KOPT-K1 (cell line): ENCODE data around the gene ROS1.
"Not testable (repeated sequence)": the region's sequence is repeated elsewhere in the genome, so short reads cannot be mapped to it uniquely, and the experiment has no call there.

Experiments
- H3K27ac ChIP-seq: fragments of 200-600 bp; sonication (generic); 2 replicates; pipeline ENCODE4 v1.5.1; 2016; ENCODE audit warnings: antibody characterized with exemption, mild to moderate bottlenecking, low read depth, low read length; ENCODE audit not compliant: poor library complexity, severe bottlenecking
- H3K36me3 ChIP-seq: fragments of 200-600 bp; sonication (generic); 2 replicates; pipeline ENCODE4 v1.5.1; 2017; ENCODE audit warnings: antibody characterized with exemption, mild to moderate bottlenecking, low read length, moderate library complexity; ENCODE audit not compliant: insufficient read depth
- H3K9me3 ChIP-seq: fragments of 200-600 bp; sonication (generic); 2 replicates; pipeline ENCODE4 v1.5.1; 2017; ENCODE audit warnings: antibody characterized with exemption, low read length, mild to moderate bottlenecking; ENCODE audit not compliant: insufficient read depth, poor library complexity, severe bottlenecking

ROS1 gene

DNA sequence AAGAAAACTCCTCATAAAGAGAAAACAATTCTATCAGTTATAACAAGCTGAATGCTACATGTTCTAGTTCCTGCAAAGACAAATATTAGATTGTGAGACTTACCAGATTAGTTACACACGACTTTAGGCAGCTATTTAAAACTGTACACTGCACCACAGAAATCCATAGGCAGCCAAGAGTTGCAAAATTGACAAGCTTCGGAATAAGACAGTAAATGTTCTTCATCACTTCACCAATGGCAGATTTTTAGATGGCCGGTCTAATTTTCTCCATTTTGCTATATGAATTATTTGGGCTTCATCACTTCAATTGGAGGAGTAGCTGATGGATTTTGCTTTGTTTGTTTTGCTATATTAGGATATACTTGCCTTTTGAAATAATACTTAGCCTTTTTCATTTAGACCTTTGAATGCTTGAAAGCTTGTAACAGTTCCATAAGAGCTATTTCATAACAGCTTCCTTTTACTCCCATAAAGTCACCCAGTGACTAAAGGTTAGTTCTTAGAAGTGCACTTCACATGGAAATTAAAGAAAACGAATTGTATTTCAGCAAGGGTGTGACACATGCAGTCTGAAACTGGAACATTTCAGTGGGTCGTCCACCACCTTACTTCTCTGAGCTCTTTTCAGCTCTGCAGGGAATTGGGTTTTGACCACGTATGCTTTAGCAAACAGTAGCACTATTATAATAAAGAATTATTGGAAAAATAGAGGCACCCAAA is at the start of gene ROS1:
TSS of gene ROS1 (minus strand) at position 512 of the 723 bp plus-strand sequence. CDS start at position 226, 286 bp downstream.
- no peaks in the 10 kb centered on the region for H3K9me3 ChIP-seq
- H3K27ac ChIP-seq = no peak within 1 kb of the TSS
- no peaks in the 10 kb centered on the region for H3K36me3 ChIP-seq

DNA sequence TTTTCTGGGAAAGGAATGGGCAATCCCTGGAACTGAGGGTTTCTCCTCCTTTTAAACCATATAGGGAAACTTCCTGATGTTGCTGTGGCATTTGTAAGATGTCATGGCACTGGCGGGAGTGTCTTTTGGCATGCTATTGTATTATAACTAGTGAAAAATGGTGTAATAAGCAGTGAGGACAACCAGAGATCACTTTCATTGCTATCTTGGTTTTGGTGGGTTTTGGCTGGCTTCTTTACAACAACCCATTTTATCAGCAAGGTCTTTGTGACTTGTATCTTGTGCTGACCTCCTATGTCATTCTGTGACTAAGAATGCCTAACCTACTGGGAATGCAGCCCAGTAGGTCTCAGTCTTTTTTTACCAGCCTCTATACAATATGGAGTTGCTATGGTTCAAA is 47.7 kb upstream of the ROS1 start:
- H3K36me3 ChIP-seq = no peaks in the 10 kb centered on the region
- H3K27ac ChIP-seq = no peak overlapping the region

GRCh38 chr6:117472667-117473066 is 46.9 kb upstream of the ROS1 start:
- Histone ChIP-seq H3K9me3 (no peaks in the 10 kb centered on the region), H3K27ac (no peak overlapping the region), H3K36me3 (no peaks in the 10 kb centered on the region)

More for the DNA sequence above, 47.7 kb upstream of the ROS1 start:
- H3K9me3 ChIP-seq = no peaks in the 10 kb centered on the region

DNA sequence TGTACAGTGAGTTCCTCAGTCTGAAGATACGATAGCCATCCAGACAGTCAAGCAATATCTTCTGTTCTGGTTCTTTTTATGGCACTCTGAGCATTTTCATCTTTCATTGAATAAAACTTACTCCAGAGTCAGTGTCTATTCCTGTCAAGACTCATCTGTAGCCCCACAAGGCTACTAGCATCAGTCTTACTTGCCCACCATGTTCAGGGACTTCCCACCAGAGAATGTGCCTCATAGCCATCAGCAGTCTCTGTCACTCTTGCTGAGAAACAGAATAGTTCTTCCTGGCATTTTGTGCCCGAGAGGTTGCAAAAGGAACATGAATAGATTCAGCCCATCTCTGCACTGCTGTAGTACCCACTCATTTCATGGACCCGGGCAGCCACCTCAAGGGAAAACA is 44.0 kb upstream of the ROS1 start:
- H3K27ac ChIP-seq = no peak overlapping the region
- H3K9me3 ChIP-seq = no peaks in the 10 kb centered on the region
- H3K36me3 ChIP-seq = no peaks in the 10 kb centered on the region

GRCh38 chr6:117469356-117469755 is 43.6 kb upstream of the ROS1 start:
- no peaks in the 10 kb centered on the region for H3K9me3 ChIP-seq
- no peak overlapping the region for H3K27ac ChIP-seq
- H3K36me3 ChIP-seq = no peaks in the 10 kb centered on the region

- H3K9me3 ChIP-seq, H3K27ac ChIP-seq, H3K36me3 ChIP-seq: not testable (repeated sequence)
Measured at GRCh38 chr6:117468527-117468926, 42.8 kb upstream of the ROS1 start.

DNA sequence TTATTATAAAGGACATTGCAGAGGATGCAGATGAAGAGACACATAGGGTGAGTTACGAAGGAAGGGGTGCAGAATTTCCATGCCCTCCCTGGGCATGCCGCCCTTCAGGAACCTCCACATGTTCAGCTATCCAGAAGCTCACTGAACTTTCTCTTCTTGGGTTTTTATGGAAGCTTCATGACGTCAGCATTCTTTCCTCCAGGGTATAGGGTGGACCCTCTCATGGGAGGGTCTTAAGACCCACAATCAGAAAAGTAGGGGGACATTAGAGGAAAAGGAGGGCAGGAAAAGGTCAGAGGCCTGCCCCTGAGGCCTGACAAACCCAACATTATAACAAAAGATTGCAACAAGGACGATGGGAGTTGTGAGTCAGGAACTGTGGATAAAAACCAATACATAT is 42.1 kb upstream of the ROS1 start:
- H3K27ac ChIP-seq = no peak overlapping the region
- H3K9me3 ChIP-seq = no peaks in the 10 kb centered on the region
- H3K36me3 ChIP-seq = no peaks in the 10 kb centered on the region

DNA sequence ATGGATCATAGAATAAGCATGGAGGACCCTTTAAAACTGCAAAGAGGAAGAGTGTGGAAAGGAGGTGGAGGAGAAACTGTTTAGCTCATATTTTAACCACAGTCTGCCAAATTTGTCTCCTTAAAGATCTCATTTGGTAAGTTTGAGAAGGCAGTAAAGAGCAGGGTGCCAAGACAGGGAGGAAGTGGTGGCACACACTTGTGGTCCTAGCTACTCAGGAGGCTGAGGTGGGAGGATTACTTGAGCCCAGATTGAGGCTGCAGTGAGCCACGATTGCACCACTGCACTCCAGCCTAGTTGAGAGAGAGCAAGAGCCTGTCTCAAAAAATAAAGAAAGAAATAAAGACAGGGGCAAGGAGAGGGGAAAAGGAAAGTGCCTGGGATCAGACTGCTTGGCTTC is 39.9 kb upstream of the ROS1 start:
- Histone ChIP-seq H3K36me3 (no peaks in the 10 kb centered on the region), H3K9me3 (no peaks in the 10 kb centered on the region), H3K27ac (no peak overlapping the region)

DNA sequence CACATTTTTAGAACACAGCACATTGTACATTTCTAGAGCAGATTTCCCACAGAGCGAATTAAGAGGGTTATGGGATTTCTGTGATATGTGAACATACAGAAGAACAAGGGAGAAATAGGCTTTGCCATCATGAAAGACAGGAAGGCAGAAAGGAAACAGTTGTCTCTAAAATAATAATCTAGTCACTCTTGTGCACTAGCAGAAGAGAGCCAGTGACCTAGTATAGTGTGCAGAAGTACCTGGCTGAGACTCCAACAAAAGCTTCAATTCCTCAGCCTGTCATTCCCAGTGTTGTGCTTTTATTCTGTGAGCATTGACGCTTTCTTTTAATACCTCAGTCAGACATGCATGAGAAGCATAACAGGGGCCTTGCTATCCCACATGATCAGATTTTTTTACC is 39.0 kb upstream of the ROS1 start:
- Histone ChIP-seq H3K27ac (no peak overlapping the region), H3K36me3 (no peaks in the 10 kb centered on the region), H3K9me3 (no peaks in the 10 kb centered on the region)

GRCh38 chr6:117463762-117464665 is 38.3 kb upstream of the ROS1 start:
- H3K9me3 ChIP-seq = no peaks in the 10 kb centered on the region
- no peak overlapping the region for H3K27ac ChIP-seq
- no peaks in the 10 kb centered on the region for H3K36me3 ChIP-seq

DNA sequence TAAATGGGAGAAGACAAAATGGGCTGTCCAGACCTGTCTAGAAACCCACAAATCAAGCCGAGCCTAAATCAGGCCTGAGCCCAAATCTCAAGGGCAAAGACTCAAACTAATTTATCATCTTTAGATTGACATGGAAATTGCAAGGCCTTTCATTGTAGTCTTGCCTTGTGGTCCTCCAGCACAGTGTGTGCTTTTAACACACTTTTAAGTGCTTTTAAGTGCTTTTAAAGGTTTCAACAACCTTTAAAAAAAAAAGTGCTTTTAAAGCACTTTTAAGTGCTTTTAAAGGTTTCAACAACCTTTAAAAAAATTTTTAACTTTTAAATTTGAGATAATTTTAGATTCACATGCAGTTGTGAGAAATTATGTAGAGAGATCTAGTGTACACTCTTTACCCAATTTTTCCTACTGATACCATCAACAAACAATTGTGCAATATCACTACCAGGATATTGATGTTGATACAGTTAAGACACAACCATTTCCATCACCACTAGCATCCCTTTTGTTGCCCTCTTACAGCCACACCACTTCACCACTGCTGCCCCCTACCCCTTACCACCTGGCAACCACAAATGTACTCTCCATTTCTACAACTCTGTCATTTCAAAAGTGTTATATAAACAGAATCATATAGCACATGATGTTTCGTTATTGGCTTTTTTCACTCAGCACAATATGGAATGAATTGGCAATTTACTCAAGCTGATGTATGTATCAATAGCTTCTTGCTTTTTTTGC is 33.6 kb upstream of the ROS1 start:
- Histone ChIP-seq H3K36me3 (no peaks in the 10 kb centered on the region), H3K27ac (no peak overlapping the region), H3K9me3 (no peaks in the 10 kb centered on the region)

- no peaks in the 10 kb centered on the region for H3K36me3 ChIP-seq
- no peaks in the 10 kb centered on the region for H3K9me3 ChIP-seq
- no peak overlapping the region for H3K27ac ChIP-seq
Measured at GRCh38 chr6:117456998-117457397, 31.3 kb upstream of the ROS1 start.

DNA sequence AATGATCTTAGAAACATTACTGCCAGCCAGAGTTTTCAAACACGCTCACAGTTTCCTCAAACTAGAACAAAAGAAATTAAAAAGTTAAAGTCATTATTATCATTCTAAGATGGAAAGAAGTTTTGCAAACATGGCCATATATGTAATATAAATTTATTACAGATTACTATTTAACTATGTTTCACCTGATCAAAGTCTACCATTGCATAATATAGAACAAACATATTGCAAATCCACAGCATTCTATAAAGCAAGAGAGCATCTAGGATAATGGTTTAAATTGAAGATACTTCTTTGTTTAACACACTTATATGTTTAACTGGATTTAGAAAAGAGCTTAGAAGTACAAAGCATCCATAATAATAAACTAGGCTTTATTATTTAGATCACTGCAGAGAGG is 30.5 kb upstream of the ROS1 start:
- no peaks in the 10 kb centered on the region for H3K36me3 ChIP-seq
- H3K27ac ChIP-seq = no peak overlapping the region
- no peaks in the 10 kb centered on the region for H3K9me3 ChIP-seq

DNA sequence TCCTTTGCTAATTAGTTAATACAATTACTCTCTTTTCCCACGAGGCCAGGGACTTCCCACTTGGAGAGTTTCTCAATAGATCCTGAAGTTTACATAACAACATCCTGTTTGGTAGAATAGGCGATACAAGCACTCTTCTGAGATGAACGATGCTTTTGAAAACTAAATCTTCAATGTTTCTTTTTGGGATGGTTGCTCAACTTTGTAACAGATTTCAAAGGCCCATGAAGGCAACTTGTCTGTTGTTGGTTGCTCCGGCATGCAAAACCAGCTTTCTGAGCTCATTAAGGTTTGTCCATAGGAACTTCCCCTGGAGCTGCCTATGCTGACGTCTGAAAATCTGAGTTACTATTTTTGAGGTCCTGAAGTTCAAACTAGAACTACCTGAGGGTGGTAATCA is 25.9 kb upstream of the ROS1 start:
- Histone ChIP-seq H3K36me3 (no peaks in the 10 kb centered on the region), H3K27ac (no peak overlapping the region), H3K9me3 (no peaks in the 10 kb centered on the region)
